Measurements from ENCODE around the gene CPEB3. TPM values are rescaled to one million over a fixed set of nuclear protein-coding genes. Genes with fewer than 3 reads are reported as not detected.

Gene CPEB3
- total and polyA plus RNA-seq, 4 donors, result 2.1 to 8.4 (median 5.1) TPM

- TF ChIP-seq RAD21 (IDR thresholded peaks at IDR 0.05) (no peak), ZBTB33 (IDR thresholded peaks at IDR 0.05) (no peak), JUND (IDR thresholded peaks at IDR 0.05) (no peak), FOXA1 (IDR thresholded peaks at IDR 0.05) (no peak), MAX (IDR thresholded peaks at IDR 0.05) (no peak), FOXA2 (IDR thresholded peaks at IDR 0.05) (no peak), GABPA (IDR thresholded peaks at IDR 0.05 in 1 of 2, conservative IDR thresholded peaks at IDR 0.05 in 1 of 2) (no peak), YY1 (IDR thresholded peaks at IDR 0.05) (no peak), EGR1 (IDR thresholded peaks at IDR 0.05; ENCODE audit: low read depth in 2 of 2) (no peak), ATF3 (IDR thresholded peaks at IDR 0.05) (no peak), HNF4G (IDR thresholded peaks at IDR 0.05) (no peak), SP1 (IDR thresholded peaks at IDR 0.05) (no peak), TAF1 (conservative IDR thresholded peaks at IDR 0.05) (no peak), HNF4A (conservative IDR thresholded peaks at IDR 0.05) (no peak), RXRA (IDR thresholded peaks at IDR 0.05) (no peak), NR2F2 (IDR thresholded peaks at IDR 0.05) (no peak)
- TF ChIP-seq, protein P1, sequence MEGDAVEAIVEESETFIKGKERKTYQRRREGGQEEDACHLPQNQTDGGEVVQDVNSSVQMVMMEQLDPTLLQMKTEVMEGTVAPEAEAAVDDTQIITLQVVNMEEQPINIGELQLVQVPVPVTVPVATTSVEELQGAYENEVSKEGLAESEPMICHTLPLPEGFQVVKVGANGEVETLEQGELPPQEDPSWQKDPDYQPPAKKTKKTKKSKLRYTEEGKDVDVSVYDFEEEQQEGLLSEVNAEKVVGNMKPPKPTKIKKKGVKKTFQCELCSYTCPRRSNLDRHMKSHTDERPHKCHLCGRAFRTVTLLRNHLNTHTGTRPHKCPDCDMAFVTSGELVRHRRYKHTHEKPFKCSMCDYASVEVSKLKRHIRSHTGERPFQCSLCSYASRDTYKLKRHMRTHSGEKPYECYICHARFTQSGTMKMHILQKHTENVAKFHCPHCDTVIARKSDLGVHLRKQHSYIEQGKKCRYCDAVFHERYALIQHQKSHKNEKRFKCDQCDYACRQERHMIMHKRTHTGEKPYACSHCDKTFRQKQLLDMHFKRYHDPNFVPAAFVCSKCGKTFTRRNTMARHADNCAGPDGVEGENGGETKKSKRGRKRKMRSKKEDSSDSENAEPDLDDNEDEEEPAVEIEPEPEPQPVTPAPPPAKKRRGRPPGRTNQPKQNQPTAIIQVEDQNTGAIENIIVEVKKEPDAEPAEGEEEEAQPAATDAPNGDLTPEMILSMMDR (IDR thresholded peaks at IDR 0.05; ENCODE audit: low read depth, low read length, missing input control), result no peak
- TF ChIP-seq, protein P2, sequence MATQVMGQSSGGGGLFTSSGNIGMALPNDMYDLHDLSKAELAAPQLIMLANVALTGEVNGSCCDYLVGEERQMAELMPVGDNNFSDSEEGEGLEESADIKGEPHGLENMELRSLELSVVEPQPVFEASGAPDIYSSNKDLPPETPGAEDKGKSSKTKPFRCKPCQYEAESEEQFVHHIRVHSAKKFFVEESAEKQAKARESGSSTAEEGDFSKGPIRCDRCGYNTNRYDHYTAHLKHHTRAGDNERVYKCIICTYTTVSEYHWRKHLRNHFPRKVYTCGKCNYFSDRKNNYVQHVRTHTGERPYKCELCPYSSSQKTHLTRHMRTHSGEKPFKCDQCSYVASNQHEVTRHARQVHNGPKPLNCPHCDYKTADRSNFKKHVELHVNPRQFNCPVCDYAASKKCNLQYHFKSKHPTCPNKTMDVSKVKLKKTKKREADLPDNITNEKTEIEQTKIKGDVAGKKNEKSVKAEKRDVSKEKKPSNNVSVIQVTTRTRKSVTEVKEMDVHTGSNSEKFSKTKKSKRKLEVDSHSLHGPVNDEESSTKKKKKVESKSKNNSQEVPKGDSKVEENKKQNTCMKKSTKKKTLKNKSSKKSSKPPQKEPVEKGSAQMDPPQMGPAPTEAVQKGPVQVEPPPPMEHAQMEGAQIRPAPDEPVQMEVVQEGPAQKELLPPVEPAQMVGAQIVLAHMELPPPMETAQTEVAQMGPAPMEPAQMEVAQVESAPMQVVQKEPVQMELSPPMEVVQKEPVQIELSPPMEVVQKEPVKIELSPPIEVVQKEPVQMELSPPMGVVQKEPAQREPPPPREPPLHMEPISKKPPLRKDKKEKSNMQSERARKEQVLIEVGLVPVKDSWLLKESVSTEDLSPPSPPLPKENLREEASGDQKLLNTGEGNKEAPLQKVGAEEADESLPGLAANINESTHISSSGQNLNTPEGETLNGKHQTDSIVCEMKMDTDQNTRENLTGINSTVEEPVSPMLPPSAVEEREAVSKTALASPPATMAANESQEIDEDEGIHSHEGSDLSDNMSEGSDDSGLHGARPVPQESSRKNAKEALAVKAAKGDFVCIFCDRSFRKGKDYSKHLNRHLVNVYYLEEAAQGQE (IDR thresholded peaks at IDR 0.05), result no peak
- H3K4me1 ChIP-seq (ENCODE audit: control insufficient read depth in 4 of 4, insufficient read depth in 4 of 4, low read length in 3 of 4), result peaks cover 5 to 52% (median 31%) of the 10 kb centered on the region in 4 donors
- H3K4me3 ChIP-seq (ENCODE audit: low read depth in 1 of 3, low read length in 3 of 3), result peak overlapping the region; percentile 66 to 82 (median 73)
- H3K36me3 ChIP-seq (ENCODE audit: control insufficient read depth in 4 of 4, insufficient read depth in 3 of 4, low read depth in 1 of 4, low read length in 3 of 4), result no peaks in the 10 kb centered on the region
- no peaks in the 10 kb centered on the region for H3K27me3 ChIP-seq (ENCODE audit: control insufficient read depth in 4 of 4, insufficient read depth in 4 of 4, low read length in 3 of 4)
- peak overlapping the region; percentile 63 to 99 for H3K9ac ChIP-seq (ENCODE audit: low read depth in 1 of 2, low read length in 2 of 2)
- WGBS, result 59% methylated on average over 1 of the region's 1 CpG
- DNase-seq (ENCODE audit: low spot score), result no peak
- no peaks in the 10 kb centered on the region for H3K9me3 ChIP-seq (ENCODE audit: control insufficient read depth in 4 of 4, low read length in 3 of 4)
- peak overlapping the region; percentile 84 to 94 for H3K27ac ChIP-seq (ENCODE audit: low read depth in 1 of 2, low read length in 2 of 2)
Measured at GRCh38 chr10:92241501-92241900, 49.4 kb downstream of the CPEB3 start.

Data from liver (tissue), 9 donors.